H9 (cell line): Measurements from ENCODE around the gene STK38. TPM values are rescaled to one million over a fixed set of nuclear protein-coding genes. Genes with fewer than 3 reads are reported as not detected.

ENCODE experiments used
- DNase-seq: peaks from one replicate; pipeline ENCODE4 v3.0.0-alpha.2; 2017
- H2AFZ ChIP-seq: one replicate; pipeline ENCODE4 v1.6.1; 2013; ENCODE audit warnings: mild to moderate bottlenecking, low read length, control low read depth, moderate library complexity
- H2AK5ac ChIP-seq: 2 replicates; pipeline ENCODE4 v1.6.1; 2013; ENCODE audit warnings: low read length, control low read depth, mixed read lengths; ENCODE audit not compliant: insufficient read length
- H2BK120ac ChIP-seq: one replicate; pipeline ENCODE4 v1.6.1; 2013; ENCODE audit warnings: low read depth, mild to moderate bottlenecking, low read length, control low read depth, inconsistent platforms; ENCODE audit not compliant: poor library complexity, severe bottlenecking
- H2BK12ac ChIP-seq: 2 replicates; pipeline ENCODE4 v1.6.1; 2013; ENCODE audit warnings: low read length, control low read depth, mixed read lengths, low read depth; ENCODE audit not compliant: insufficient read length
- H2BK15ac ChIP-seq: 2 replicates; pipeline ENCODE4 v1.6.1; 2013; ENCODE audit warnings: low read depth, low read length, control low read depth
- H2BK20ac ChIP-seq: one replicate; pipeline ENCODE4 v1.6.1; 2013; ENCODE audit warnings: low read depth, mild to moderate bottlenecking, low read length, control low read depth, inconsistent platforms; ENCODE audit not compliant: poor library complexity, severe bottlenecking
- H2BK5ac ChIP-seq: 2 replicates; pipeline ENCODE4 v1.6.1; 2013; ENCODE audit warnings: low read length, control low read depth, mixed read lengths; ENCODE audit not compliant: insufficient read length
- H3K14ac ChIP-seq: 2 replicates; pipeline ENCODE4 v1.6.1; 2013; ENCODE audit warnings: low read length, control low read depth; ENCODE audit not compliant: insufficient read depth
- H3K18ac ChIP-seq: 2 replicates; pipeline ENCODE4 v1.6.1; 2013; ENCODE audit warnings: low read depth, mild to moderate bottlenecking, mixed read lengths, low read length, control low read depth; ENCODE audit not compliant: insufficient read length
- H3K23ac ChIP-seq: 2 replicates; pipeline ENCODE4 v1.6.1; 2013; ENCODE audit warnings: low read length, control low read depth, mixed read lengths, low read depth; ENCODE audit not compliant: insufficient read length
- H3K23me2 ChIP-seq: 2 replicates; pipeline ENCODE4 v1.6.1; 2013; ENCODE audit warnings: low read depth, mild to moderate bottlenecking, mixed read lengths, low read length, control low read depth; ENCODE audit not compliant: insufficient read length, poor library complexity, severe bottlenecking
- H3K27ac ChIP-seq: 2 replicates; pipeline ENCODE4 v1.5.1; 2013; ENCODE audit warnings: low read length, control low read depth, mixed read lengths, low read depth; ENCODE audit not compliant: insufficient read length
- H3K27me3 ChIP-seq: 2 replicates; pipeline ENCODE4 v1.6.1; 2013; ENCODE audit warnings: low read length, control low read depth, inconsistent platforms; ENCODE audit not compliant: insufficient read depth
- H3K4ac ChIP-seq: 2 replicates; pipeline ENCODE4 v1.6.1; 2013; ENCODE audit warnings: low read depth, mild to moderate bottlenecking, control low read depth, inconsistent platforms, low read length, moderate library complexity
- H3K4me1 ChIP-seq: 2 replicates; pipeline ENCODE4 v1.6.1; 2013; ENCODE audit warnings: low read length, control low read depth, inconsistent platforms; ENCODE audit not compliant: insufficient read depth
- H3K4me2 ChIP-seq: 2 replicates; pipeline ENCODE4 v1.6.1; 2013; ENCODE audit warnings: low read length, control low read depth, mixed read lengths; ENCODE audit not compliant: insufficient read length, insufficient read depth
- H3K56ac ChIP-seq: 2 replicates; pipeline ENCODE4 v1.6.1; 2013; ENCODE audit warnings: low read depth, mild to moderate bottlenecking, mixed read lengths, low read length, control low read depth; ENCODE audit not compliant: insufficient read length
- H3K79me1 ChIP-seq: 2 replicates; pipeline ENCODE4 v1.6.1; 2013; ENCODE audit warnings: low read depth, mild to moderate bottlenecking, moderate library complexity, low read length, control low read depth, inconsistent platforms; ENCODE audit not compliant: insufficient read depth, poor library complexity, severe bottlenecking
- H3K79me2 ChIP-seq: 2 replicates; pipeline ENCODE4 v1.6.1; 2013; ENCODE audit warnings: low read length, control low read depth, inconsistent platforms; ENCODE audit not compliant: insufficient read depth
- H3K9ac ChIP-seq: 2 replicates; pipeline ENCODE4 v1.6.1; 2013; ENCODE audit warnings: low read length, control low read depth, mixed read lengths; ENCODE audit not compliant: insufficient read length; ENCODE audit errors: extremely low read depth
- H3K9me3 ChIP-seq: one replicate; pipeline ENCODE4 v1.6.1; 2013; ENCODE audit warnings: low read depth, low read length, inconsistent platforms; ENCODE audit not compliant: control insufficient read depth
- H3T11ph ChIP-seq: one replicate; pipeline ENCODE4 v1.6.1; 2013; ENCODE audit warnings: mild to moderate bottlenecking, low read length, control low read depth, inconsistent platforms
- H4K20me1 ChIP-seq: one replicate; pipeline ENCODE4 v1.6.1; 2013; ENCODE audit not compliant: control insufficient read depth, insufficient read length, insufficient read depth
- H4K5ac ChIP-seq: 2 replicates; pipeline ENCODE4 v1.6.1; 2013; ENCODE audit warnings: low read depth, mild to moderate bottlenecking, mixed read lengths, low read length, control low read depth; ENCODE audit not compliant: insufficient read length
- H4K8ac ChIP-seq: replicated peaks from 2 replicates; pipeline ENCODE4 v1.6.1; 2013; ENCODE audit warnings: low read length, control low read depth, mixed read lengths, low read depth; ENCODE audit not compliant: insufficient read length
- H4K91ac ChIP-seq: 2 replicates; pipeline ENCODE4 v1.6.1; 2013; ENCODE audit warnings: low read depth, mild to moderate bottlenecking, moderate library complexity, mixed read lengths, low read length, control low read depth; ENCODE audit not compliant: insufficient read length
- H3K27ac Mint-ChIP-seq, 3 experiments: 2 replicates in 2 of 3; 3 replicates in 1 of 3; pipeline ENCODE4 v1.8.0; 2020 to 2021; ENCODE audit warnings: mixed read lengths in 3 of 3, mild to moderate bottlenecking in 1 of 3, moderate library complexity in 1 of 3
- H3K27me3 Mint-ChIP-seq: 2 replicates; pipeline ENCODE4 v1.8.0; 2021; ENCODE audit warnings: low read depth, mild to moderate bottlenecking, moderate library complexity, mixed read lengths
- H3K36me3 Mint-ChIP-seq, 3 experiments: 2 replicates in 2 of 3; 3 replicates in 1 of 3; pipeline ENCODE4 v1.8.0; 2020 to 2021; ENCODE audit warnings: low read depth in 3 of 3, mixed read lengths in 3 of 3; ENCODE audit not compliant: insufficient read depth in 1 of 3
- H3K4me1 Mint-ChIP-seq, 2 experiments: 2 replicates each; pipeline ENCODE4 v1.8.0; 2020; ENCODE audit warnings: mixed read lengths in 2 of 2
- H3K4me3 Mint-ChIP-seq, 2 experiments: 2 replicates in 1 of 2; 3 replicates in 1 of 2; pipeline ENCODE4 v1.8.0; 2020 to 2021; ENCODE audit warnings: mild to moderate bottlenecking in 2 of 2, mixed read lengths in 2 of 2, moderate library complexity in 1 of 2
- H3K9me3 Mint-ChIP-seq, 2 experiments: 2 replicates in 1 of 2; 3 replicates in 1 of 2; pipeline ENCODE4 v1.8.0; 2020; ENCODE audit warnings: mild to moderate bottlenecking in 2 of 2, mixed read lengths in 2 of 2, moderate library complexity in 1 of 2
- WGBS: extraction: QIAGEN DNeasy Blood & Tissue Kit; methylation state at CpG from one replicate; pipeline ENCODE4 v1.1.7; 2013; ENCODE audit warnings: missing lambda C conversion rate, low lambda C conversion rate, mixed read lengths; ENCODE audit not compliant: insufficient read length; ENCODE audit errors: extremely low coverage; 5-methylcytosine and 5-hydroxymethylcytosine counted together
- total RNA-seq: library from RNA; stranded (reverse); gene quantifications from 2 replicates; pipeline ENCODE4 v1.2.1, GENCODE V29; 2021
- TF ChIP-seq, protein P1 (sequence below): fragments of 200-600 bp; sonication (generic); conservative IDR thresholded peaks from 3 replicates; pipeline ENCODE4 v1.8.0; 2021; ENCODE audit warnings: antibody characterized with exemption, mild to moderate bottlenecking

Gene STK38
- total RNA-seq, 1 experiment from 2014 or later, result 17.5 TPM

DNA sequence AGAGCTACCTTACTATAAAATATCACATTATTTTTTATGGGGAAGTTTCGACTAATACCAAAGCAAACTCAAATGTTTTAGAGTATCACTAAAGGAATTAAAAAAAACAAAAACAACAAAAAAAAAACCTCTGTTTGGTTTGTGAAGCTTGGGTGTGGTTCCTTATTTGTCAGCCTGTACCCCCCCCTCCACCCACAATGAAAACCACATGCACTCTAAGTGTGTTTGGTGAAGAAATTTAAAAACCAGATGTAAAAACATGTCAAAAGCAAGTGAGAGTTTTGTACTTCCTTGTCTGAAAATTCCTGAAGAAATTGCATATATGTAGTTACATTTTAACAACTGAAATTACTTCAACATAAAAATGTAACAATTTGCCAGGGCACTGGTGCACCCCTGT, 3.1 kb downstream of the STK38 start:
- Histone ChIP-seq H3K9me3 (no peaks in the 10 kb centered on the region), H3K79me2 (peaks cover 8% of the 10 kb centered on the region; the same call in 1 of the 2 replicates), H2BK120ac (no peak overlapping the region), H3K56ac (no peak overlapping the region), H3K18ac (no peak overlapping the region), H3K23ac (no peak overlapping the region), H2BK12ac (no peak overlapping the region), H3K23me2 (peaks cover 10% of the 10 kb centered on the region), H4K8ac (no peak overlapping the region), H3K27me3 (no peaks in the 10 kb centered on the region), H3K79me1 (no peaks in the 10 kb centered on the region), H2BK20ac (no peak overlapping the region), H2BK15ac (no peak overlapping the region), H3K4ac (no peak overlapping the region), H4K5ac (no peak overlapping the region), H3K4me2 (no peak overlapping the region), H3K4me1 (peaks cover 5% of the 10 kb centered on the region; the same call in 1 of the 2 replicates), H2BK5ac (no peak overlapping the region), H4K91ac (no peak overlapping the region), H3K14ac (no peak overlapping the region), H3T11ph (no peak overlapping the region), H4K20me1 (no peaks in the 10 kb centered on the region), H3K9ac (no peak overlapping the region), H2AK5ac (no peak overlapping the region), H2AFZ (no peak overlapping the region), H3K27ac (no peak overlapping the region)
- Mint-ChIP-seq H3K27ac (no peak overlapping the region), H3K9me3 (peaks cover 0 to 2% of the 10 kb centered on the region in 2 experiments; a peak in 1 of 5 replicates), H3K4me3 (peak overlapping the region in 1 of 2 experiments; percentile 42; a peak in 1 of 5 replicates), H3K36me3 (peaks cover 11 to 27% (median 25%) of the 10 kb centered on the region in 3 experiments; a peak in 6 of 7 replicates), H3K4me1 (peaks cover 15 to 21% of the 10 kb centered on the region in 2 experiments), H3K27me3 (no peaks in the 10 kb centered on the region; the same call in 1 of the 2 replicates)
- TF ChIP-seq, protein P1, sequence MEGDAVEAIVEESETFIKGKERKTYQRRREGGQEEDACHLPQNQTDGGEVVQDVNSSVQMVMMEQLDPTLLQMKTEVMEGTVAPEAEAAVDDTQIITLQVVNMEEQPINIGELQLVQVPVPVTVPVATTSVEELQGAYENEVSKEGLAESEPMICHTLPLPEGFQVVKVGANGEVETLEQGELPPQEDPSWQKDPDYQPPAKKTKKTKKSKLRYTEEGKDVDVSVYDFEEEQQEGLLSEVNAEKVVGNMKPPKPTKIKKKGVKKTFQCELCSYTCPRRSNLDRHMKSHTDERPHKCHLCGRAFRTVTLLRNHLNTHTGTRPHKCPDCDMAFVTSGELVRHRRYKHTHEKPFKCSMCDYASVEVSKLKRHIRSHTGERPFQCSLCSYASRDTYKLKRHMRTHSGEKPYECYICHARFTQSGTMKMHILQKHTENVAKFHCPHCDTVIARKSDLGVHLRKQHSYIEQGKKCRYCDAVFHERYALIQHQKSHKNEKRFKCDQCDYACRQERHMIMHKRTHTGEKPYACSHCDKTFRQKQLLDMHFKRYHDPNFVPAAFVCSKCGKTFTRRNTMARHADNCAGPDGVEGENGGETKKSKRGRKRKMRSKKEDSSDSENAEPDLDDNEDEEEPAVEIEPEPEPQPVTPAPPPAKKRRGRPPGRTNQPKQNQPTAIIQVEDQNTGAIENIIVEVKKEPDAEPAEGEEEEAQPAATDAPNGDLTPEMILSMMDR, result no peak
- no peak for DNase-seq
- no CpG with 5 or more reads among the region's 1 CpG for WGBS
